KOPT-K1 (cell line): ENCODE measurements around the gene CDKN2B-AS1.
"Not testable (repeated sequence)": the region's sequence is repeated elsewhere in the genome, so short reads cannot be mapped to it uniquely, and the experiment has no call there.

Experiments used
- H3K27ac ChIP-seq: fragments of 200-600 bp; sonication (generic); 2 replicates; pipeline ENCODE4 v1.5.1; 2016; ENCODE audit warnings: antibody characterized with exemption, mild to moderate bottlenecking, low read depth, low read length; ENCODE audit not compliant: poor library complexity, severe bottlenecking
- H3K36me3 ChIP-seq: fragments of 200-600 bp; sonication (generic); 2 replicates; pipeline ENCODE4 v1.5.1; 2017; ENCODE audit warnings: antibody characterized with exemption, mild to moderate bottlenecking, low read length, moderate library complexity; ENCODE audit not compliant: insufficient read depth
- H3K9me3 ChIP-seq: fragments of 200-600 bp; sonication (generic); 2 replicates; pipeline ENCODE4 v1.5.1; 2017; ENCODE audit warnings: antibody characterized with exemption, low read length, mild to moderate bottlenecking; ENCODE audit not compliant: insufficient read depth, poor library complexity, severe bottlenecking

Gene CDKN2B-AS1

GRCh38 chr9:21994556-21995005, at the start of gene CDKN2B-AS1:
Gene CDKN2B-AS1, plus strand, starts transcription at chr9:21994791.
- H3K27ac ChIP-seq = peak within 1 kb of the TSS; percentile 73
- no peaks in the 10 kb centered on the region for H3K9me3 ChIP-seq
- peaks cover 7% of the 10 kb centered on the region; the same call in 1 of the 2 replicates for H3K36me3 ChIP-seq

GRCh38 chr9:21945606-21946005, 49.0 kb upstream of the CDKN2B-AS1 start:
- no peaks in the 10 kb centered on the region for H3K9me3 ChIP-seq
- H3K27ac ChIP-seq = no peak overlapping the region
- no peaks in the 10 kb centered on the region for H3K36me3 ChIP-seq

GRCh38 chr9:21958833-21959232, 35.8 kb upstream of the CDKN2B-AS1 start:
- Histone ChIP-seq H3K27ac (no peak overlapping the region), H3K9me3 (no peaks in the 10 kb centered on the region), H3K36me3 (no peaks in the 10 kb centered on the region)

GRCh38 chr9:21959268-21959667, 35.3 kb upstream of the CDKN2B-AS1 start:
- H3K9me3 ChIP-seq, H3K27ac ChIP-seq, H3K36me3 ChIP-seq: not testable (repeated sequence)

GRCh38 chr9:21961569-21961968, 33.0 kb upstream of the CDKN2B-AS1 start:
- no peak overlapping the region for H3K27ac ChIP-seq
- peaks cover 12% of the 10 kb centered on the region for H3K9me3 ChIP-seq
- H3K36me3 ChIP-seq = peaks cover 9% of the 10 kb centered on the region; the same call in 1 of the 2 replicates

- Histone ChIP-seq H3K9me3 (peaks cover 12% of the 10 kb centered on the region), H3K27ac (no peak overlapping the region), H3K36me3 (peaks cover 43% of the 10 kb centered on the region)
Observed at GRCh38 chr9:21964925-21965385, 29.6 kb upstream of the CDKN2B-AS1 start.

- H3K36me3 ChIP-seq = peaks cover 48% of the 10 kb centered on the region
- H3K27ac ChIP-seq = no peak overlapping the region
- peaks cover 12% of the 10 kb centered on the region for H3K9me3 ChIP-seq
Observed at GRCh38 chr9:21965401-21965951, 29.1 kb upstream of the CDKN2B-AS1 start.

GRCh38 chr9:21966140-21966851, 28.3 kb upstream of the CDKN2B-AS1 start:
- Histone ChIP-seq H3K36me3 (peaks cover 56% of the 10 kb centered on the region), H3K9me3 (peaks cover 12% of the 10 kb centered on the region), H3K27ac (no peak overlapping the region)

GRCh38 chr9:21967169-21967568, 27.4 kb upstream of the CDKN2B-AS1 start:
- Histone ChIP-seq H3K27ac (no peak overlapping the region), H3K36me3 (peaks cover 63% of the 10 kb centered on the region), H3K9me3 (peaks cover 12% of the 10 kb centered on the region)

- Histone ChIP-seq H3K36me3 (peaks cover 68% of the 10 kb centered on the region), H3K9me3 (peaks cover 12% of the 10 kb centered on the region)
Observed at GRCh38 chr9:21967702-21968101, 26.9 kb upstream of the CDKN2B-AS1 start.

GRCh38 chr9:21968331-21969010, 26.1 kb upstream of the CDKN2B-AS1 start:
- Histone ChIP-seq H3K36me3 (peaks cover 68% of the 10 kb centered on the region), H3K9me3 (peaks cover 12% of the 10 kb centered on the region), H3K27ac (no peak overlapping the region)

More at GRCh38 chr9:21967702-21968101, 26.9 kb upstream of the CDKN2B-AS1 start:
- no peak overlapping the region for H3K27ac ChIP-seq

- H3K9me3 ChIP-seq = peaks cover 12% of the 10 kb centered on the region
- no peak overlapping the region for H3K27ac ChIP-seq
- H3K36me3 ChIP-seq = peaks cover 68% of the 10 kb centered on the region
Observed at GRCh38 chr9:21969011-21969940, 25.3 kb upstream of the CDKN2B-AS1 start.

- H3K36me3 ChIP-seq = peaks cover 67% of the 10 kb centered on the region
- H3K27ac ChIP-seq = no peak overlapping the region
- H3K9me3 ChIP-seq = peaks cover 7% of the 10 kb centered on the region
Observed at GRCh38 chr9:21969951-21970799, 24.4 kb upstream of the CDKN2B-AS1 start.
